K562 (cell line): Measurements from ENCODE around the gene FAM131C.

Experiments used
- CEBPB ChIP-seq: fragments of 450-650 bp; IDR thresholded peaks from 2 replicates; pipeline ENCODE4 v1.6.1; 2016; ENCODE audit warnings: missing genetic modification characterization, missing compliant biosample characterization
- NFE2L1 ChIP-seq: fragments of 450-650 bp; IDR thresholded peaks from 2 replicates; pipeline ENCODE4 v1.6.1; 2016; ENCODE audit warnings: missing genetic modification characterization, low read depth, mild to moderate bottlenecking, missing compliant biosample characterization, moderate library complexity, borderline replicate concordance
- POLR2AphosphoS2 ChIP-seq: IDR thresholded peaks from 2 replicates; pipeline ENCODE4 v1.6.1; 2012; ENCODE audit warnings: low read length, improper control_type of control experiment
- SMARCA4 ChIP-seq: fragments of 450-650 bp; IDR thresholded peaks from 2 replicates; pipeline ENCODE4 v1.6.1; 2016
- TCF7L2 ChIP-seq: fragments of 150-350 bp; IDR thresholded peaks from 2 replicates; pipeline ENCODE4 v1.6.1; 2016; ENCODE audit warnings: low read depth, mild to moderate bottlenecking, low read length, moderate library complexity
- ZFX ChIP-seq: sonication (generic); formaldehyde crosslinking; IDR thresholded peaks from 2 replicates; pipeline ENCODE4 v1.8.0; 2022; ENCODE audit warnings: mild to moderate bottlenecking, missing genetic modification reagents, moderate library complexity
- ZNF134 ChIP-seq: fragments of 250-450 bp; sonication (Bioruptor Pico); conservative IDR thresholded peaks from 2 replicates; pipeline ENCODE4 v1.4.0; 2020

DNA sequence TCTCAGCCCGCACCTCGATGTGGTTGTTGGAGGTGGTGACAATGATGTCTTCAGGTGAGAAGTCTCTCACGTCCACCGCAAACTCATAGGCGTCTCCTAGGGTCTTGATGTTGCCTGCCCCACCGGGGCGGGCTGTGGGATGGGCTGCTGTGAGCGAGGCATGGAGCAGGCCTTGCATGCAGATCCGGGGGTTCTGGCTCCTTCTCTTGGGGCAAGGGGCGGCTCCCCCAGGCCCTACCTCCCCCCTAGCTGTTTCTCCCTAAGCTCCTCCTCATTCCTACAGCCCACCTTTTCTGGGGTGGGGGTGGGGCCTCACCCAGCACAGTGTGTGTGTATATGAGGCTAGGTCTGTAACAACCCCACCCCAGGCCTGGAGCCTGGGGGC is 56.4 kb downstream of the FAM131C start:
- no peak for TF ChIP-seq POLR2AphosphoS2
- TF ChIP-seq CEBPB (tag) = no peak
- TF ChIP-seq SMARCA4 = no peak
- TF ChIP-seq ZFX (CRISPR knock-in tag) = no peak
- no peak for TF ChIP-seq NFE2L1 (tag)
- TF ChIP-seq ZNF134 = no peak
- no peak for TF ChIP-seq TCF7L2
